ENCODE results near the gene CDK16.

Gene CDK16

GRCh38 chrX:47194194-47194787 lies 24.2 kb upstream of the CDK16 start:
- H3K27ac ChIP-seq (replicated peaks) = peak overlapping the region; percentile 92
- TF ChIP-seq REST (IDR thresholded peaks at IDR 0.05; ENCODE audit: insufficient replicate concordance, low read depth) (no peak), SPI1 (IDR thresholded peaks at IDR 0.05; ENCODE audit: borderline replicate concordance, low read depth) (no peak), GABPA (IDR thresholded peaks at IDR 0.05; ENCODE audit: low read depth) (no peak), POLR2AphosphoS5 (IDR thresholded peaks at IDR 0.05; ENCODE audit: low read depth) (no peak), CTCF (IDR thresholded peaks at IDR 0.05; ENCODE audit: insufficient read depth, low read length) (no peak)
- H3K4me3 ChIP-seq (replicated peaks; ENCODE audit: insufficient read depth, low read length) = peak overlapping the region; percentile 66
- no peak for DNase-seq (ENCODE audit: low read depth in 1 of 2, low spot score in 1 of 2)
- no peaks in the 10 kb centered on the region for H3K27me3 ChIP-seq (ENCODE audit: insufficient read depth, poor library complexity, severe bottlenecking)

- no peak overlapping the region for H3K4me3 ChIP-seq (replicated peaks; ENCODE audit: insufficient read depth, low read length)
- no peak overlapping the region; the same call in 1 of the 2 replicates for H3K27ac ChIP-seq (replicated peaks)
- no peak for DNase-seq (ENCODE audit: low read depth in 1 of 2, low spot score in 1 of 2)
- TF ChIP-seq CTCF (IDR thresholded peaks at IDR 0.05; ENCODE audit: insufficient read depth, low read length) (no peak), POLR2AphosphoS5 (IDR thresholded peaks at IDR 0.05; ENCODE audit: low read depth) (no peak), GABPA (IDR thresholded peaks at IDR 0.05; ENCODE audit: low read depth) (no peak), SPI1 (IDR thresholded peaks at IDR 0.05; ENCODE audit: borderline replicate concordance, low read depth) (no peak), REST (IDR thresholded peaks at IDR 0.05; ENCODE audit: insufficient replicate concordance, low read depth) (no peak)
- H3K27me3 ChIP-seq (ENCODE audit: insufficient read depth, poor library complexity, severe bottlenecking) = no peaks in the 10 kb centered on the region
These were observed 22.4 kb upstream of the CDK16 start for GRCh38 chrX:47196098-47196497.

GRCh38 chrX:47197526-47197925 lies 21.0 kb upstream of the CDK16 start:
- no peak overlapping the region for H3K27ac ChIP-seq (replicated peaks)
- DNase-seq (ENCODE audit: low read depth in 1 of 2, low spot score in 1 of 2) = no peak
- no peak overlapping the region for H3K4me3 ChIP-seq (replicated peaks; ENCODE audit: insufficient read depth, low read length)

More at GRCh38 chrX:47197526-47197925, 21.0 kb upstream of the CDK16 start:
- no peak for TF ChIP-seq GABPA (IDR thresholded peaks at IDR 0.05; ENCODE audit: low read depth)
- TF ChIP-seq SPI1 (IDR thresholded peaks at IDR 0.05; ENCODE audit: borderline replicate concordance, low read depth) = no peak
- no peak for TF ChIP-seq POLR2AphosphoS5 (IDR thresholded peaks at IDR 0.05; ENCODE audit: low read depth)
- no peak for TF ChIP-seq CTCF (IDR thresholded peaks at IDR 0.05; ENCODE audit: insufficient read depth, low read length)
- TF ChIP-seq REST (IDR thresholded peaks at IDR 0.05; ENCODE audit: insufficient replicate concordance, low read depth) = no peak
- H3K27me3 ChIP-seq (ENCODE audit: insufficient read depth, poor library complexity, severe bottlenecking) = no peaks in the 10 kb centered on the region
